HG03025 (cell line): ENCODE results near the gene ZCWPW1.
"Not testable (repeated sequence)": the region's sequence is repeated elsewhere in the genome, so short reads cannot be mapped to it uniquely, and the experiment has no call there.

Source experiments
- ATAC-seq: cut with Tn5 transposase; IDR thresholded peaks from one replicate; pipeline ENCODE4 v1.9.1; 2021; ENCODE audit warnings: mild to moderate bottlenecking, moderate library complexity; ENCODE audit not compliant: unreplicated experiment, low FRiP score

ZCWPW1 gene

GRCh38 chr7:100407285-100408180 lies 21.0 kb downstream of the ZCWPW1 start:
- no peak for ATAC-seq

GRCh38 chr7:100406767-100407166 lies 21.7 kb downstream of the ZCWPW1 start:
- ATAC-seq, result no peak

- no peak for ATAC-seq
Observed at GRCh38 chr7:100402241-100402640, 26.3 kb downstream of the ZCWPW1 start.

GRCh38 chr7:100401811-100402210 lies 26.7 kb downstream of the ZCWPW1 start:
- ATAC-seq, result no peak

GRCh38 chr7:100400656-100401055 lies 27.8 kb downstream of the ZCWPW1 start:
- no peak for ATAC-seq

GRCh38 chr7:100400041-100400440 lies 28.5 kb downstream of the ZCWPW1 start:
- ATAC-seq, result no peak

- no peak for ATAC-seq
Observed at GRCh38 chr7:100398239-100398638, 30.3 kb downstream of the ZCWPW1 start.

GRCh38 chr7:100397315-100398081 lies 31.0 kb downstream of the ZCWPW1 start:
- no peak for ATAC-seq

- ATAC-seq, result peak; percentile 76
Observed at GRCh38 chr7:100396421-100396982, 32.0 kb downstream of the ZCWPW1 start.

- no peak for ATAC-seq
Observed at GRCh38 chr7:100394077-100394476, 34.4 kb downstream of the ZCWPW1 start.

- ATAC-seq, result no peak
Observed at GRCh38 chr7:100393233-100393905, 35.1 kb downstream of the ZCWPW1 start.

- no peak for ATAC-seq
Observed at GRCh38 chr7:100390286-100391009, 38.1 kb downstream of the ZCWPW1 start.

GRCh38 chr7:100389437-100390088 lies 38.9 kb downstream of the ZCWPW1 start:
- no peak for ATAC-seq

GRCh38 chr7:100387695-100388094 lies 40.8 kb downstream of the ZCWPW1 start:
- no peak for ATAC-seq

- no peak for ATAC-seq
Observed at GRCh38 chr7:100386940-100387339, 41.6 kb downstream of the ZCWPW1 start.

GRCh38 chr7:100384628-100385294 lies 43.7 kb downstream of the ZCWPW1 start:
- no peak for ATAC-seq

- not testable (repeated sequence) for ATAC-seq
Observed at GRCh38 chr7:100382234-100382853, 46.2 kb downstream of the ZCWPW1 start.

- ATAC-seq, result not testable (repeated sequence)
Observed at GRCh38 chr7:100381531-100382233, 46.8 kb downstream of the ZCWPW1 start.
